IMR-90 (cell line): ENCODE results near the gene PKD2L1. TPM values are rescaled to one million over a fixed set of nuclear protein-coding genes. Genes with fewer than 3 reads are reported as not detected.
A peak's percentile ranks its signal among the peaks of the same experiment; 100 is the strongest.

Source experiments
- ATAC-seq: fragments of 200-7000 bp; cut with Tn5 transposase; 2 replicates; pipeline ENCODE4 v1.9.1; 2020; ENCODE audit warnings: low read depth, mild to moderate bottlenecking, moderate library complexity
- BruUV-seq: library from RNA; stranded (reverse); fragments of 400-500 nt; replicated peaks from 2 replicates; lab custom pipeline; 2021; lab: Mats Ljungman, UMichigan
- CTCF ChIA-PET: fragments of 300-600 bp; formaldehyde crosslinking; extraction: SDS; loops from one replicate; lab custom pipeline; 2021; ENCODE audit warnings: antibody characterized with exemption; lab: Yijun Ruan, JAX
- POLR2A ChIA-PET: fragments of 300-600 bp; sonication (Branson Sonifier 250); formaldehyde crosslinking; loops from one replicate; lab custom pipeline; 2022; ENCODE audit warnings: antibody characterized with exemption; ENCODE audit not compliant: unreplicated experiment; lab: Charles Lee
- DNase-seq: peaks from one replicate; pipeline ENCODE4 v3.0.0; 2013
- H2AFZ ChIP-seq: replicated peaks from 2 replicates; pipeline ENCODE3; 2013; ENCODE audit warnings: low read length, mild to moderate bottlenecking; ENCODE audit not compliant: poor library complexity
- H2AK5ac ChIP-seq: 2 replicates; pipeline ENCODE4 v1.6.1; 2013; ENCODE audit warnings: low read depth, low read length, inconsistent platforms
- H2AK9ac ChIP-seq: replicated peaks from 2 replicates; pipeline ENCODE3; 2013; ENCODE audit warnings: mild to moderate bottlenecking, low read depth, low read length, moderate library complexity; ENCODE audit not compliant: poor library complexity
- H2BK120ac ChIP-seq: 2 replicates; pipeline ENCODE4 v1.6.1; 2013; ENCODE audit warnings: low read depth, low read length, inconsistent platforms
- H2BK15ac ChIP-seq: 3 replicates; pipeline ENCODE4 v1.6.1; 2013; ENCODE audit warnings: low read depth, low read length, inconsistent platforms
- H2BK20ac ChIP-seq: 2 replicates; pipeline ENCODE4 v1.6.1; 2013; ENCODE audit warnings: low read depth, mild to moderate bottlenecking, inconsistent platforms, low read length, moderate library complexity
- H2BK5ac ChIP-seq: 2 replicates; pipeline ENCODE4 v1.6.1; 2013; ENCODE audit warnings: mild to moderate bottlenecking, low read depth, low read length, inconsistent platforms; ENCODE audit not compliant: poor library complexity, severe bottlenecking
- H3K14ac ChIP-seq: replicated peaks from 2 replicates; pipeline ENCODE4 v1.6.1; 2013; ENCODE audit warnings: low read depth, low read length, inconsistent platforms
- H3K18ac ChIP-seq: 2 replicates; pipeline ENCODE4 v1.6.1; 2013; ENCODE audit warnings: low read depth, low read length, control low read depth
- H3K23ac ChIP-seq: 2 replicates; pipeline ENCODE4 v1.6.1; 2013; ENCODE audit warnings: low read depth, low read length, inconsistent platforms
- H3K27ac ChIP-seq: 2 replicates; pipeline ENCODE4 v1.5.1; 2013; ENCODE audit warnings: mild to moderate bottlenecking, control low read depth, low read length; ENCODE audit not compliant: insufficient read depth
- H3K27me3 ChIP-seq: 2 replicates; pipeline ENCODE4 v1.6.1; 2013; ENCODE audit warnings: low read length; ENCODE audit not compliant: control insufficient read depth, insufficient read depth
- H3K36me3 ChIP-seq: 2 replicates; pipeline ENCODE4 v1.6.1; 2013; ENCODE audit warnings: low read length, mixed read lengths; ENCODE audit not compliant: control insufficient read depth, insufficient read depth
- H3K4ac ChIP-seq: 2 replicates; pipeline ENCODE4 v1.6.1; 2013; ENCODE audit warnings: low read depth, low read length, inconsistent platforms
- H3K4me1 ChIP-seq: 2 replicates; pipeline ENCODE4 v1.6.1; 2013; ENCODE audit warnings: low read length, mixed read lengths; ENCODE audit not compliant: control insufficient read depth, insufficient read depth
- H3K4me2 ChIP-seq: 2 replicates; pipeline ENCODE4 v1.6.1; 2013; ENCODE audit warnings: low read depth, mild to moderate bottlenecking, control low read depth, low read length, moderate library complexity
- H3K4me3 ChIP-seq: 2 replicates; pipeline ENCODE4 v1.5.1; 2013; ENCODE audit warnings: low read depth, mild to moderate bottlenecking, control low read depth, low read length, moderate library complexity; ENCODE audit not compliant: insufficient read depth
- H3K56ac ChIP-seq: 2 replicates; pipeline ENCODE4 v1.6.1; 2013; ENCODE audit warnings: low read length, inconsistent platforms; ENCODE audit not compliant: insufficient read depth; ENCODE audit errors: extremely low read depth
- H3K79me1 ChIP-seq, 2 experiments: 2 replicates each; pipeline ENCODE4 v1.6.1; 2013; ENCODE audit warnings: low read length in 2 of 2, inconsistent platforms in 1 of 2, low read depth in 1 of 2
- H3K9ac ChIP-seq: 2 replicates; pipeline ENCODE4 v1.6.1; 2013; ENCODE audit warnings: low read depth, low read length, control low read depth
- H3K9me1 ChIP-seq: 2 replicates; pipeline ENCODE4 v1.6.1; 2013; ENCODE audit warnings: low read length, inconsistent platforms; ENCODE audit not compliant: insufficient read depth
- H3K9me3 ChIP-seq: 2 replicates; pipeline ENCODE4 v1.6.1; 2013; ENCODE audit warnings: low read length; ENCODE audit not compliant: control insufficient read depth, insufficient read depth
- H4K20me1 ChIP-seq: 2 replicates; pipeline ENCODE4 v1.6.1; 2013; ENCODE audit warnings: low read length, inconsistent platforms; ENCODE audit not compliant: insufficient read depth
- H4K5ac ChIP-seq: 2 replicates; pipeline ENCODE4 v1.6.1; 2013; ENCODE audit warnings: mild to moderate bottlenecking, low read depth, low read length, control low read depth
- H4K8ac ChIP-seq, 2 experiments: 2 replicates each; pipeline ENCODE4 v1.6.1; 2013; ENCODE audit warnings: low read depth in 2 of 2, low read length in 2 of 2, control low read depth in 1 of 2, inconsistent platforms in 1 of 2
- H4K91ac ChIP-seq: 2 replicates; pipeline ENCODE4 v1.6.1; 2013; ENCODE audit warnings: low read depth, low read length, inconsistent platforms; ENCODE audit not compliant: insufficient read depth
- BHLHE40 ChIP-seq: fragments of 150-350 bp; IDR thresholded peaks from 2 replicates; pipeline ENCODE4 v1.6.1; 2016; ENCODE audit warnings: mild to moderate bottlenecking, low read depth, low read length
- CEBPB ChIP-seq: IDR thresholded peaks from 2 replicates; pipeline ENCODE4 v1.6.1; 2012; ENCODE audit warnings: low read depth, low read length, improper control_type of control experiment
- CHD1 ChIP-seq: IDR thresholded peaks from 2 replicates; pipeline ENCODE4 v1.6.1; 2012; ENCODE audit warnings: low read depth, low read length, improper control_type of control experiment
- FOS ChIP-seq: fragments of 150-350 bp; IDR thresholded peaks from 2 replicates; pipeline ENCODE4 v1.6.1; 2016; ENCODE audit warnings: low read depth, low read length
- MAFK ChIP-seq: IDR thresholded peaks from 2 replicates; pipeline ENCODE4 v1.6.1; 2012; ENCODE audit warnings: low read depth, low read length, improper control_type of control experiment
- MXI1 ChIP-seq: IDR thresholded peaks from 2 replicates; pipeline ENCODE4 v1.6.1; 2012; ENCODE audit warnings: low read depth, mild to moderate bottlenecking, low read length, moderate library complexity, borderline replicate concordance
- RCOR1 ChIP-seq: IDR thresholded peaks from 2 replicates; pipeline ENCODE4 v1.6.1; 2012; ENCODE audit warnings: mild to moderate bottlenecking, low read length, improper control_type of control experiment; ENCODE audit not compliant: insufficient replicate concordance
- WGBS, 2 experiments: methylation state at CpG; one replicate each; pipeline versions ENCODE4 v1.1.5 to v1.1.7; 2013; ENCODE audit warnings: missing lambda C conversion rate in 2 of 2; ENCODE audit not compliant: insufficient read length in 1 of 2; ENCODE audit errors: extremely low coverage in 2 of 2; 5-methylcytosine and 5-hydroxymethylcytosine counted together
- dilution Hi-C: fragments of 300-500 bp; cut with HindIII; formaldehyde crosslinking; loops from one replicate; pipeline ENCODE4 v1.14.3; 2018; ENCODE audit warnings: low sequenced_read_pairs; ENCODE audit not compliant: unreplicated experiment
- in situ Hi-C: fragments of 300-500 bp; cut with MboI; formaldehyde crosslinking; loops from 3 replicates; pipeline ENCODE4 v1.14.3; 2019; ENCODE audit warnings: low sequenced_read_pairs, inconsistent platforms, mixed read lengths
- intact Hi-C: fragments of 100-400 bp; cut with micrococcal nuclease; formaldehyde crosslinking; loops from 2 replicates; pipeline ENCODE4 v1.10.0; 2022
- polyA plus RNA-seq, 3 experiments: library from polyadenylated mRNA; depleted of rRNA; stranded (reverse); fragments of >200 nt; gene quantifications; 2 replicates each; pipeline ENCODE4 v1.2.3, GENCODE V29; 2012; ENCODE audit warnings: low replicate concordance in 1 of 3
- total RNA-seq: library from RNA; depleted of rRNA; stranded (reverse); fragments of >200 nt; gene quantifications from 2 replicates; pipeline ENCODE4 v1.2.3, GENCODE V29; 2012

The PKD2L1 gene
- total and polyA plus RNA-seq, 2 of the 4 experiments (the other 2 are of a cell fraction): not detected

- H3K36me3 ChIP-seq: peaks cover 18% of the 10 kb centered on the region
- no peak overlapping the region for H4K5ac ChIP-seq
- ATAC-seq (peak; percentile 59), DNase-seq (peak; percentile 70)
- H3K9me3 ChIP-seq: no peaks in the 10 kb centered on the region
- H2AK9ac ChIP-seq: peak overlapping the region; percentile 73
- no peak overlapping the region for H2BK20ac ChIP-seq
- peak overlapping the region; percentile 12 for H2BK5ac ChIP-seq
- WGBS, 2 experiments: 0% methylated on average over 6 of the region's 36 CpGs; no CpG with 5 or more reads in 1 of the 2 experiments
- in situ Hi-C loops (loop anchor here (25.0 kb wide), 1 partner anchor 541 kb away; no protein-coding TSS in a partner anchor), intact Hi-C loops (loop anchor here (2.0 kb wide), 1 partner anchor 26 kb away; no protein-coding TSS in a partner anchor), dilution Hi-C loops (no loop called here)
- peak overlapping the region; percentile 16; the same call in 1 of the 2 replicates for H4K91ac ChIP-seq
- H3K9ac ChIP-seq: peak overlapping the region; percentile 44
- H3K27me3 ChIP-seq: no peaks in the 10 kb centered on the region
- H2AFZ ChIP-seq: peak overlapping the region; percentile 88
- no peak overlapping the region for H2AK5ac ChIP-seq
- peak overlapping the region; percentile 8; the same call in 1 of the 2 replicates for H3K18ac ChIP-seq
- H4K8ac ChIP-seq: peak overlapping the region in 1 of 2 experiments; percentile 42; a peak in 1 of 4 replicates
- peaks cover 18% of the 10 kb centered on the region for H3K4me1 ChIP-seq
- no TSS peak for BruUV-seq
- TF ChIP-seq RCOR1: peak; percentile 31
- TF ChIP-seq CEBPB: no peak
- TF ChIP-seq BHLHE40: peak; percentile 55; the same call in 1 of the 2 replicates
- TF ChIP-seq FOS: no peak
- no peak for TF ChIP-seq MAFK
- peak; percentile 95 for TF ChIP-seq MXI1
- no peak for TF ChIP-seq CHD1
- H3K56ac ChIP-seq: no peak overlapping the region
- CTCF ChIA-PET: interaction anchor here (1.1 to 1.9 kb wide), 3 partner anchors 21 to 162 kb away, joined by 3 to 5 read pairs (median 4); no protein-coding TSS in a partner anchor
- peaks cover 10% of the 10 kb centered on the region for H3K9me1 ChIP-seq
- POLR2A ChIA-PET: interaction anchor here (1.4 kb wide), 1 partner anchor 27 kb away, joined by 3 read pairs; no protein-coding TSS in a partner anchor
- H3K79me1 ChIP-seq: peaks cover 12 to 39% of the 10 kb centered on the region in 2 experiments
- H3K14ac ChIP-seq: peak overlapping the region; percentile 70
- H3K4me2 ChIP-seq: peak overlapping the region; percentile 89
- H4K20me1 ChIP-seq: peaks cover 37% of the 10 kb centered on the region; the same call in 1 of the 2 replicates
- H3K4me3 ChIP-seq: peak overlapping the region; percentile 92
- H3K4ac ChIP-seq: peak overlapping the region; percentile 57
- peak overlapping the region; percentile 48; the same call in 1 of the 2 replicates for H3K23ac ChIP-seq
- H2BK120ac ChIP-seq: 0 out of 2 replicates have a peak overlapping the region, but pooled peaks have one; percentile 11
- peak overlapping the region; percentile 44; the same call in 1 of the 2 replicates for H3K27ac ChIP-seq
- 0 out of 3 replicates have a peak overlapping the region, but pooled peaks have one; percentile 32 for H2BK15ac ChIP-seq
These were observed 16.3 kb upstream of the PKD2L1 start for GRCh38 chr10:100346351-100346764.
